SK-N-SH (cell line): ENCODE measurements around the gene EVL.

ENCODE experiments used
- JUND ChIP-seq: IDR thresholded peaks from 2 replicates; pipeline ENCODE4 v1.4.0; 2012
- POLR2AphosphoS5 ChIP-seq: IDR thresholded peaks from 2 replicates; pipeline ENCODE4 v1.6.1; 2012; ENCODE audit warnings: low read depth, low read length
- TF ChIP-seq, protein P1 (sequence below): IDR thresholded peaks from 2 replicates; pipeline ENCODE4; 2012
- TF ChIP-seq, protein P2 (sequence below): fragments of 200-600 bp; sonication (generic); IDR thresholded peaks from 2 replicates; pipeline ENCODE4 v1.6.1; 2017; ENCODE audit warnings: antibody characterized with exemption, mild to moderate bottlenecking, moderate library complexity
- TF ChIP-seq, protein P3 (sequence below): IDR thresholded peaks from 2 replicates; pipeline ENCODE4 v1.6.1; 2012; ENCODE audit warnings: mild to moderate bottlenecking, low read depth, low read length, moderate library complexity
- TF ChIP-seq, protein P4 (sequence below): IDR thresholded peaks from 2 replicates; pipeline ENCODE4 v1.4.0; 2012; ENCODE audit warnings: low read depth, borderline replicate concordance

DNA sequence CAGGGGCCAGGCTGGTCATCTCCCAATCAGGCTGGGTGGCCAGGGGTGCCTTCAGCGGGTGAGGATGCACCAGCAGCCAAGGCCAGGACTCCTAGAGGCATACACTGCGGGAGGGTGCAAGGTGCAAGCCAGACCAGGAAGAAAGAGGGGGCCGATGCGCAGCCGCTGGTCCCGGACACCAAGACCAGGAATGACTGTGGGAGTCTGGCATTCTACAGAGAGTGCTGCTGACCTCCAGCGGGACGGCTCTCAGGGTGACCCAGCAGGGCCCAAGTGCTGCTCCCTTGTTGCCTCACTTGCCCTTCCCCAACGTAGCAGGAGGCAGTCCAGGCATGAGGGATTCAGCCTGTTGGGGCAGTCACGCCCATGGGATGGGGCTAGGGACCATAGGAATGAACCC, 58.4 kb downstream of the EVL start:
- TF ChIP-seq, protein P1, sequence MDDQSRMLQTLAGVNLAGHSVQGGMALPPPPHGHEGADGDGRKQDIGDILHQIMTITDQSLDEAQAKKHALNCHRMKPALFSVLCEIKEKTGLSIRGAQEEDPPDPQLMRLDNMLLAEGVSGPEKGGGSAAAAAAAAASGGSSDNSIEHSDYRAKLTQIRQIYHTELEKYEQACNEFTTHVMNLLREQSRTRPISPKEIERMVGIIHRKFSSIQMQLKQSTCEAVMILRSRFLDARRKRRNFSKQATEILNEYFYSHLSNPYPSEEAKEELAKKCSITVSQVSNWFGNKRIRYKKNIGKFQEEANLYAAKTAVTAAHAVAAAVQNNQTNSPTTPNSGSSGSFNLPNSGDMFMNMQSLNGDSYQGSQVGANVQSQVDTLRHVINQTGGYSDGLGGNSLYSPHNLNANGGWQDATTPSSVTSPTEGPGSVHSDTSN: no peak
- TF ChIP-seq, protein P2, sequence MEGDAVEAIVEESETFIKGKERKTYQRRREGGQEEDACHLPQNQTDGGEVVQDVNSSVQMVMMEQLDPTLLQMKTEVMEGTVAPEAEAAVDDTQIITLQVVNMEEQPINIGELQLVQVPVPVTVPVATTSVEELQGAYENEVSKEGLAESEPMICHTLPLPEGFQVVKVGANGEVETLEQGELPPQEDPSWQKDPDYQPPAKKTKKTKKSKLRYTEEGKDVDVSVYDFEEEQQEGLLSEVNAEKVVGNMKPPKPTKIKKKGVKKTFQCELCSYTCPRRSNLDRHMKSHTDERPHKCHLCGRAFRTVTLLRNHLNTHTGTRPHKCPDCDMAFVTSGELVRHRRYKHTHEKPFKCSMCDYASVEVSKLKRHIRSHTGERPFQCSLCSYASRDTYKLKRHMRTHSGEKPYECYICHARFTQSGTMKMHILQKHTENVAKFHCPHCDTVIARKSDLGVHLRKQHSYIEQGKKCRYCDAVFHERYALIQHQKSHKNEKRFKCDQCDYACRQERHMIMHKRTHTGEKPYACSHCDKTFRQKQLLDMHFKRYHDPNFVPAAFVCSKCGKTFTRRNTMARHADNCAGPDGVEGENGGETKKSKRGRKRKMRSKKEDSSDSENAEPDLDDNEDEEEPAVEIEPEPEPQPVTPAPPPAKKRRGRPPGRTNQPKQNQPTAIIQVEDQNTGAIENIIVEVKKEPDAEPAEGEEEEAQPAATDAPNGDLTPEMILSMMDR: no peak
- TF ChIP-seq, protein P3, sequence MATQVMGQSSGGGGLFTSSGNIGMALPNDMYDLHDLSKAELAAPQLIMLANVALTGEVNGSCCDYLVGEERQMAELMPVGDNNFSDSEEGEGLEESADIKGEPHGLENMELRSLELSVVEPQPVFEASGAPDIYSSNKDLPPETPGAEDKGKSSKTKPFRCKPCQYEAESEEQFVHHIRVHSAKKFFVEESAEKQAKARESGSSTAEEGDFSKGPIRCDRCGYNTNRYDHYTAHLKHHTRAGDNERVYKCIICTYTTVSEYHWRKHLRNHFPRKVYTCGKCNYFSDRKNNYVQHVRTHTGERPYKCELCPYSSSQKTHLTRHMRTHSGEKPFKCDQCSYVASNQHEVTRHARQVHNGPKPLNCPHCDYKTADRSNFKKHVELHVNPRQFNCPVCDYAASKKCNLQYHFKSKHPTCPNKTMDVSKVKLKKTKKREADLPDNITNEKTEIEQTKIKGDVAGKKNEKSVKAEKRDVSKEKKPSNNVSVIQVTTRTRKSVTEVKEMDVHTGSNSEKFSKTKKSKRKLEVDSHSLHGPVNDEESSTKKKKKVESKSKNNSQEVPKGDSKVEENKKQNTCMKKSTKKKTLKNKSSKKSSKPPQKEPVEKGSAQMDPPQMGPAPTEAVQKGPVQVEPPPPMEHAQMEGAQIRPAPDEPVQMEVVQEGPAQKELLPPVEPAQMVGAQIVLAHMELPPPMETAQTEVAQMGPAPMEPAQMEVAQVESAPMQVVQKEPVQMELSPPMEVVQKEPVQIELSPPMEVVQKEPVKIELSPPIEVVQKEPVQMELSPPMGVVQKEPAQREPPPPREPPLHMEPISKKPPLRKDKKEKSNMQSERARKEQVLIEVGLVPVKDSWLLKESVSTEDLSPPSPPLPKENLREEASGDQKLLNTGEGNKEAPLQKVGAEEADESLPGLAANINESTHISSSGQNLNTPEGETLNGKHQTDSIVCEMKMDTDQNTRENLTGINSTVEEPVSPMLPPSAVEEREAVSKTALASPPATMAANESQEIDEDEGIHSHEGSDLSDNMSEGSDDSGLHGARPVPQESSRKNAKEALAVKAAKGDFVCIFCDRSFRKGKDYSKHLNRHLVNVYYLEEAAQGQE: no peak
- TF ChIP-seq, protein P4, sequence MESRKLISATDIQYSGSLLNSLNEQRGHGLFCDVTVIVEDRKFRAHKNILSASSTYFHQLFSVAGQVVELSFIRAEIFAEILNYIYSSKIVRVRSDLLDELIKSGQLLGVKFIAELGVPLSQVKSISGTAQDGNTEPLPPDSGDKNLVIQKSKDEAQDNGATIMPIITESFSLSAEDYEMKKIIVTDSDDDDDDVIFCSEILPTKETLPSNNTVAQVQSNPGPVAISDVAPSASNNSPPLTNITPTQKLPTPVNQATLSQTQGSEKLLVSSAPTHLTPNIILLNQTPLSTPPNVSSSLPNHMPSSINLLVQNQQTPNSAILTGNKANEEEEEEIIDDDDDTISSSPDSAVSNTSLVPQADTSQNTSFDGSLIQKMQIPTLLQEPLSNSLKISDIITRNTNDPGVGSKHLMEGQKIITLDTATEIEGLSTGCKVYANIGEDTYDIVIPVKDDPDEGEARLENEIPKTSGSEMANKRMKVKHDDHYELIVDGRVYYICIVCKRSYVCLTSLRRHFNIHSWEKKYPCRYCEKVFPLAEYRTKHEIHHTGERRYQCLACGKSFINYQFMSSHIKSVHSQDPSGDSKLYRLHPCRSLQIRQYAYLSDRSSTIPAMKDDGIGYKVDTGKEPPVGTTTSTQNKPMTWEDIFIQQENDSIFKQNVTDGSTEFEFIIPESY: no peak
- TF ChIP-seq JUND (no peak), POLR2AphosphoS5 (no peak)
